GM19328 (cell line): ENCODE measurements around the gene SST.

Source experiments
- ATAC-seq: cut with Tn5 transposase; IDR thresholded peaks from one replicate; pipeline ENCODE4 v1.9.1; 2021; ENCODE audit warnings: mild to moderate bottlenecking, moderate library complexity; ENCODE audit not compliant: unreplicated experiment

The SST gene

DNA sequence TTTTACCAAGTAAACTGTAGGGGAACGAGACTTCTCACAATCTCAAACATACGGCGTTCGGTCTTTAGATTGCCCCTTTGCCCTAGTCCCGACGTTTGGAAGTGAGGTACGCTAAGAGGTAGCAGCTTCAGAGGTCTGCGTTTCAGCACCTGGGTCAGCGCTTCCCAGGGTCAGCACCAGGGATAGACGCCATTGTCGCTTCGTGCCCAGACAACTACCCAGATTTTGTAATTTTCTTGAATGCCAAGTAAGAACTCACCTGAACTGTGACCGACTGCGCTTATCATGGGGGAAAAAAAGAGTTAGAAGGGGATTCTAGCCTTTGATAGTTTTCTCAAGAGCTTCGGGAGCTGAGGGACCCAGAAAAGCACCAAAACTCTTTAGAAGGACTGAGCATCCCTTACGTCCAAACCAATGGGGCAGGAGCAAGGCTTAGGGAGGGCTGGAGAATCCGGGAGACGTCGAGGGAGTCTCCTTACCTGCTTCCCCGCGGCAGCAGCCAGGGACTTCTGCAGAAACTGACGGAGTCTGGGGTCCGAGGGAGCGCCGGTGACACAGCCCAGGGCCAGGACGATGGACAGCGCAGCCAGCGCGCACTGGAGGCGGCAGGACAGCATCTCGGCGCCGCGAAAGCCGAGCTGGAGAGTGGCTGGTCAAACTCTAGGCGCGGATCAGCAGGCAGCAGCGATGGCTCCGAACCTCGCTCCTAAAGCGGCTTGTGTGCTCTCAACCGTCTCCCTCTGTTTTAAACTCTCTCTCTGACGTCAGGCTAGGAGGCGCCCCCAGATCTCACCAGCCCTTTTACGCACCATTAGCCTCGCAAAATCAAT is at the start of gene SST:
Gene SST (minus strand): TSS at position 720 of the 830 bp plus-strand sequence. CDS start 103 bp downstream, at position 617.
- ATAC-seq = no peak

DNA sequence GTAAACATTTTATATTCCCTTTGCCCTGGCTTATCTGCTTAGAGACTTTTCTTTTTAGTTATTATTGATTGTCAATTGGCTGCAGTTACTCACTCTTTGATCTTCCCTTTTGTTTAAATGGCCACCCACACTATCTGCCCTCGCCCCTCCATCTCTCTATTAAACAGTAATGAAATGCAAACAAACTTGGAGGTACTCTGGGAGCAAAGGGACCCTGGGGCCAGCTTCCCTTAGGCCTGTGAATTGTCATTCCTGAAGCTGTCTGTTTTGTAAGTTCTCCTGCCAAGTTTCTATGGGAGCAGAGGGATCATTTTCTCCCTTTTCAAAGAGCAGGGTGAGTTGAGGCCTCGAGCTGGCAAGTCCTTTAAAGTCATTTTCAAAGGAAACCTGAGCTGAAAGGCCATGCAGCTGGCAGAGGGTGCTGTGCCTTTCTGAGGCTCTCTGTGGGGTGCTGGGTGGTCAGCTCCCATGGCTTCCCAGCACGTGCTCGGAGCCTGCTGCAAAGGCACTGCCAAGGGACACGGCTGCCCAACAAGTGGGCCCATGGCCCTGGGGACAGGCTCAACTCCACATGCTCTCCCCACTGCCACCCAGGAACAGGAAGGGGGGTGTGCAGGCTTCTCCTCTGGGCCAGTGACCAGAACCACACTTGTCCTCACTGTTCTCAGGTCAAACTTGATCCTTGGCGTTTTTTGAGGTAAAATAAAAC is 49.6 kb upstream of the SST start:
- no peak for ATAC-seq

DNA sequence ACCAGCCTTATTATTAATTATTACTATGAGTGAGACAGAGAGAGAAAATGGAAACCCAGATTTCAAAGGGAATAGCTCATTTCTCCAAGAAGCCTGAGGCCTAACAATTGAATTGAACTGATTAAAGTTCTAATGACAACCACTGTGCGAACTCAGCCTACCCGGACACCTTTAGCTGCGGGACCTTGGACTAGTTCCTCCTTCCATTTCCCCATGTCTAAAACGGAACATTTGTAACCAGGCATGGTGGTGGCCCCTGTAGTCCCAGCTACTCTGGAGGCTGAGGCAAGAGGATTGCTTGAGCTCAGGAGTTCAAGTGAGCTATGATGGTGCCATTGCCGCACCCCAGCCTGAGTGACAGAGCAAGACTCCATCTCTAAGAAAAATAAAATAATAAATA is 48.6 kb upstream of the SST start:
- ATAC-seq = no peak

- ATAC-seq = no peak
These were observed 47.4 kb upstream of the SST start for GRCh38 chr3:187717572-187717971.

GRCh38 chr3:187714404-187714979 is 44.3 kb upstream of the SST start:
- peak; percentile 90 for ATAC-seq

DNA sequence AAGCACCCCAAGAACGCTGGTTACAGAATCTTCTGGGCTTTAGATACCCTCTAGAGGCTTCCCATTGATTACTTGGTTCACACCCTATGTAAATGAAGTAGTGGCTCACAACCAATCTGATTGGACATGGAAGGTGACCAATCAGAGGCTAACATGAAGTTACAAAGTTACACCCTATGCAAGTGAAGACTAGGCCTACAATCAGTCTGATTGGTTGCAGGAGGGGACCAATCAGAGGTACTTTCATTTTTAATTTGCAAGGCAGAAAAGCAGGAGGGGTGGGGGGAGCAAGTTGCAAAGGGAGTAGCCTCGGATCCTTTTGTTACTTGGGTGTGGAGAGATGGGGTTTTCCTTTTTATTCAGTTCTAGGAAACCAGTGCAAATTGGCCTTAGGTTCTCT is 43.3 kb upstream of the SST start:
- ATAC-seq = no peak

GRCh38 chr3:187709155-187709554 is 39.0 kb upstream of the SST start:
- ATAC-seq = no peak

DNA sequence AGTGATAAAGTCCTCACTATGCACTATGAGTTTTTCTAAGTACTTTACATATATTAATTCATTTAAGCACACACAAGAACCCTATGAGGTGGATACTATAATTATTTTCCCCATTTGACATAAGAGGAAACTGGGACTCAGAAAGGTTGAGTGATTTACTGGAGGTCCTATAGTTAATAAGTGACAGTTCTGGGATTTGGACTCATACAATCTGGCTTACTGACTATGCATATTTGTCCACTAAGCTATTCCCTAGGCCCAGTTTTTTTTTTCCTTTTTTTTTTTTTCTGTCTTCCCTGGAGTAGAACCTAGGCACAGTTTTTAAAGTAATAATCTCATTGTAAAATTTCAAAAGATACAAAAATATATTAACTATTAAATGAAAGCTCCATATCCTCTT is 38.5 kb upstream of the SST start:
- ATAC-seq = no peak

DNA sequence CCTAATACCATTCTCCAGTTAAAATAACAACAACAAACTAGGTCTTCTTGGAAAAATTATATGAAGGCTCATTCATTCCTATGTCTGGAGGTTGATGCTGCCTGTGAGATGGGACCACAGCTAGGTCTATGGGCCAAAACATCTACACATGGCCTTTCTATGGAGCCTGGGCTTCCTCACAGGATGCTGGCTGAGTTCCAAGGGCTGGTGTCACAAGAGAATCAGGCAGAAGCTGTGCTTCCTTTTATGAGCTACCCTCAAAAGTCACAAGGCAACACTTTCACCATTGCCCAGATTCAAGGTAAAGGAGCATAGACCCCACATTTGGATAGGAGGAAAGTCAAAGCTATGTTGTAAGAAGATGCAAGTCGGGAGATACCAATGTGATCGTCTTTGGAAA is 36.8 kb upstream of the SST start:
- no peak for ATAC-seq

DNA sequence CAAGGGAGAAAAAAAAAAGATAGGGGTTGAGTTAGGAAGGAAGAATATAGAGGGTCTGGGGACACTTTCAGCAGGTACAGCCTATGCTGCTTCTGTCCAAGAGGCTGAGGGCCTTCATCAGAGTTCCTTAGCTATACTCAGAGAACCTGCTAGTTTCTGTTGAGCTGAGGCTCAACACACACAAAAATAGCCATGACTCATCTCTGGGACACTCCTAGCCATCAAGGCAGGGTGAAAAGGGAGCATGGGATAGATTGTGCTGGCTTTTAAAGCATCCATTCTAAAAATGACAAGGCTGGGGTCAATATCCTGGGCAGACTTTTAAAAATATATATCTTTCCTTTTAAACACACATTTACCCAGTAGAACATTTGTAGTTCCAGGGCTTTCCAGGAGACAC is 35.0 kb upstream of the SST start:
- no peak for ATAC-seq

DNA sequence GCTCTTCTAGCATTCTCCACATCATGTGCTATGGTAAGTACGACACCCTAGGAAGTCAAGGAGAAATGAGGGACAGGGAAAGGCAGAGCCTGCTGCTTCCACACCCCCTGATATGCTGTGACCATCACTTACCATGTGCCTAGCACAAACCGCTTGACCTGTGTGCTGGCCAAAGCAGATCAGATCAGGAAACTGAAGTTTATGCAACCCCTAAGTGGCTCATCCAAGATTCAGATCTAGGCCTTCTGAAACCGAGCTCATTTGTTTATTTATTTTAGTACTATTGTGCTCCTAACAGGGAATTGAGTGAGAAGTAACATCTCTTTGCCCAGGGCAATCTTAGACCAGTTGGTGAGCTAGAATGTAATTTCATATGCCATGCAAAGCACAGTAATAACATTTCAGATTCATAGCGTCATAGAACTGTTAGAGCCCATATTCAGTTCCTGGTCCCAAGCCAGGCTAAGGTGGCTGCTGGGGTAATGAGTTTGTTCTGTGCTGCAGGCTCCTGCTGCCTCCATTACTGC is 32.4 kb upstream of the SST start, which contains the start of gene RTP2:
Gene RTP2 (minus strand): TSS at position 51 of the 527 bp plus-strand sequence. CDS start 429 bp downstream, outside the sequence.
- ATAC-seq = no peak

DNA sequence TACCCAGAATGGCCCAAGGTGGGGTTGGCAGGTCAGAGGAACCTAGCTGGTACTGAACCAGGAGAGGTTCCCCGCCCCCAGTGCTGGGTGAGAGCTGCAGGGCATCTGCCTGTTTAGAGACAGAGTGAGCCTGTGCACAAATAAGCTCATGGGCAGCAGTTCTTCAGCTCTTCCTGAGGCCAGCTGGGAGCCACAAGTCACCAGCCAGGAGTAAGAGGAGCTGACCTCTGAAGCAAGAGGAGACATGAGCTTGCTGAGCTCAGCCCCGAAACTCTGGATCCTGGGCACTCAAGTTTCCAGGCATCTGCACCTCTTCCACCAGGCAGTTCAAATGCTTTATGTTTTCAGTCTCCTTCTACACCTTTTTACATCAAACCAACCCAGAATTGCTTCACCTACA is 30.1 kb upstream of the SST start:
- ATAC-seq = no peak

GRCh38 chr3:187698499-187699399 is 28.6 kb upstream of the SST start:
- ATAC-seq = no peak

DNA sequence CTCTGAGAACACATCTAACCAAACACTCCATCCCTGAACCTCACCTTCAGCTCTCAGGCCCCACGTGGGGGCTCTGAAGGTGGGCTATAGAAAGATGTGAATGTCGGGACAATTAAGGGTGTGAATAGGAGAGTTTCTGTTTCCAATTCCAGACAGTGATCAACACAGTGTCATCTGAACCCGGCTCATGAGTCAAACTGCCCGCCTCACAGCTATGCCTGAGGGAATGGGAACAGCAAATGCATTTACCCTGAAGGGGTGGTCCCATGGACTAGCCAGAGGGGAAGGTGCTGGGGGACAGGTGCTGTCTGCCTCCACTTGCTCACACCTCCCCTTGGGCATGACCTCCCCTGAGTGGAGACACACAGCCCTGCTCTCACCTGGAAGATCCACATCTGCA is 25.8 kb upstream of the SST start:
- no peak for ATAC-seq

- ATAC-seq = no peak
These were observed 25.3 kb upstream of the SST start for GRCh38 chr3:187695449-187695848.

DNA sequence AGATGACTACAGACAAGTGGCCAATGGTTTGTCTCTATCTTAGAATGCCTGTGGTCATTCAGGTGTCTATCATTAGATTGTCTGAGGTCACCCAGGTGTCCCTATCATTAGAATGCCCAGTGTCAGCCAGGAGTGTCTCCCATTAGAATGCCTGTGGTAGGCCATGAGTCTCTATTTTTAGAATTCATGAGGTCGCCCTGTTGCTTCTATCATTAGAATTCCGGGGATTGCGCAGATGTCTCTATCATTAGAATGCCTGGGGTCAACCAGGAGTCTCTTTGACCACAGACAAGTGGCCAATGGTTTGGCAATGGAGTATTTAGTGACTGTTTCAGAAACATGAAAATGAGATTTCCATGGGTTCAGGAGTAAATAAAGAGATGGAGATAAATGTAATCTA is 24.6 kb upstream of the SST start:
- no peak for ATAC-seq

- ATAC-seq = no peak
These were observed 23.2 kb upstream of the SST start for GRCh38 chr3:187693431-187693830.

- no peak for ATAC-seq
These were observed 19.8 kb upstream of the SST start for GRCh38 chr3:187689984-187690383.

DNA sequence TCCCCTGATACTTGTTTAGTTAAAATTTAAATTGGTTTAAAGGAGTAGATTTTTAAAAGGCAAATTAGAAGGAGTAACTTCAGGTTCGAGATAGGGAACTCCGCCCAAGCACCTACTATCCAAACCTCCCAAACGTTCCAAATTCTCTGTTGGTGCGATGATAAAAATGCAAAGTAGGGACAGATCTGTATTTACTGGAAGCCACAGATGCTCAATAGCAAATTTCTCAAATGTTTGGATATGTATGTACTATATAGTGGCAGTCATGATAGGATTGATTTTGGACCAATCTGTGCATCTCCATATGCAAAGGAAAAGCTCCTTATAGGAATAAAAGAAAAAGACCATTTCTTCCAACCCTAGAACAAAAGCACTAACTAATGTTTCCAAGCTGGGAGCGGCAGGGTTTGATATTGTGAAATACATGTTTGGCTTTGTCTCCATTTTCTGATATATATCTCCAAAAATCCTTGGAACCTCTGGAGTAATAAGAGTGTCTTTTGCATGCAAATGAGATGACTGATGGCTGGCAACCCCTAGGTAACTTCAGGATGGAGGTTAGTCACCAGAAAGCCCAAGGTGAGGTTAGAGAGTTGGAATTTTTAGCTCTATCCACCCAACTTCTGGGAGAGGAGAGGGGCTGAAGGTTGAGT is 16.6 kb upstream of the SST start:
- ATAC-seq = no peak

GRCh38 chr3:187685948-187686347 is 15.8 kb upstream of the SST start:
- ATAC-seq = no peak
